ENCODE results near the gene CACNA2D4. TPM values are rescaled to one million over a fixed set of nuclear protein-coding genes. Genes with fewer than 3 reads are reported as not detected.

The CACNA2D4 gene
- total RNA-seq, 1 experiment from 2014 or later, result 1.4 TPM

DNA sequence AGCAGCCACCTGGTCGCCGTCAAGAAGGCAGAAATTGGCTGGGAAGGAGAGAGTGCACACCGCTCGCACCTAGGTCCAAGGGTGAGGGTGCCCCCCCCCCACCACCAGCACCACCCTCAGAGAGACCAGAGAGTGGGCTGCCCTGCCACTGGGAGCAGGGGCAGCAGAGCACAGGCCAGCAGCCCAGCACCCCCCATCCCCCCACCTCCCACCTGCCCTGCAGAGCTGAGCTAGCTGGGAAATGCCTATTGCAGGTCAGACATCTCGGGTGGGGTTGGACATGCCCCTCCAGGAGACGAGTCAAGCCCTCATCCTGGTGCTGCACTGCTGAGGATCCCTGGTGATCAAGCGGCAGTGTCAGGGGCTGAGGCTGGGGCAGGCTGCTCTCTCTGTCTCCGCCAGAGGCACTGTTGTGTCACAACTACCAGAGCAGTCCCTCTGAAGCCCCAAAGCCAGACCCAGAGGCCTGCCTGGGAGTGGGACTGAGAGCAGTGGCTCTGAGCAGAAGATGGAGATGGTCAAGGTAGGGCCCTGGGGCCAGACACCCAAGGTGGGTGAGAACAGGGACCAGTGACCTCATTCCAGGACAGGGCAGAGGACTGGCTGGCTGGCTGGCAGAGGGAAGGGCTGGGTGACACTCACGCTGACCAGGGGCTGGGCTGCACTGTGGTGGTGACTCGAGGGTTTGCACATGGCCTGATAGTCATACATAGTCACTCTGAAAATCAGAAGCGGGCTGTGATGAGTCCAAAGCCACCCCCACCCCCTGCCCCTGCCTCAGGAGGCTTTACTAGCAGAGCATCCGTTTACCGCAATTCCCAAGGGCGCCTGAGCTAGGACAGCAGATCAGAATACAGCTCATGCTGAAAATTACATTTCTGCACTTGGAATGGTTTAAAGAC, 117.8 kb downstream of the CACNA2D4 start:
- H3K36me3 ChIP-seq, result no peaks in the 10 kb centered on the region
- H3K27me3 ChIP-seq, result no peaks in the 10 kb centered on the region
- peak; percentile 64 for DNase-seq

DNA sequence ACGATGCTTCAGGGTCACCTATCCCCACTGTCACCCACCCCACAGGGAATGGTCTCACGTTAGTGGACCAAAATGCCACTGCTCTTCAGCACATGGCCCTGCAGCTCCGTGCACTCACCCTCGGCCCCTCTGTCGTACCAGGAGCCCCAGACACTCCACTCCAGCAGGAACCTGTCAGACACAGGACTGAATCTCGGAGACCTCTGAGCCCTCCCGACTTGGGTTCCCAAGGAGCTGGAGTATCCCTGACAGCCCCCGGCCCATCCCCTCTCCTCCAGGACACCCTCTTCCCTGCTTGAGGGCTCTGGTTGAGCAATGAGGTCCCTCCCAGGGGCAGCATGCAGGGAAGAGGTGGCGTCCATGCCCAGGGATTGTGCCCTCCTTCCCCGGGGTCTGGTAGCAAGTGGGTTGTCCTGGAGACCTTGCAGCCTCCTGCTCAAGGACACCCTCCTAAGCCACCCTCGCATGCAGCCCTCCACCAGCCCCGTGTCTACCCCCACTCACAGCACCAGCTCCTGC, 118.5 kb downstream of the CACNA2D4 start:
- H3K36me3 ChIP-seq, result no peaks in the 10 kb centered on the region
- no peaks in the 10 kb centered on the region for H3K9me3 ChIP-seq
- no peak for DNase-seq
- H3K4me3 ChIP-seq, result no peak overlapping the region
- H3K27me3 ChIP-seq, result no peaks in the 10 kb centered on the region

More for the DNA sequence above, 117.8 kb downstream of the CACNA2D4 start:
- Histone ChIP-seq H3K9me3 (no peaks in the 10 kb centered on the region), H3K4me3 (no peak overlapping the region)

DNA sequence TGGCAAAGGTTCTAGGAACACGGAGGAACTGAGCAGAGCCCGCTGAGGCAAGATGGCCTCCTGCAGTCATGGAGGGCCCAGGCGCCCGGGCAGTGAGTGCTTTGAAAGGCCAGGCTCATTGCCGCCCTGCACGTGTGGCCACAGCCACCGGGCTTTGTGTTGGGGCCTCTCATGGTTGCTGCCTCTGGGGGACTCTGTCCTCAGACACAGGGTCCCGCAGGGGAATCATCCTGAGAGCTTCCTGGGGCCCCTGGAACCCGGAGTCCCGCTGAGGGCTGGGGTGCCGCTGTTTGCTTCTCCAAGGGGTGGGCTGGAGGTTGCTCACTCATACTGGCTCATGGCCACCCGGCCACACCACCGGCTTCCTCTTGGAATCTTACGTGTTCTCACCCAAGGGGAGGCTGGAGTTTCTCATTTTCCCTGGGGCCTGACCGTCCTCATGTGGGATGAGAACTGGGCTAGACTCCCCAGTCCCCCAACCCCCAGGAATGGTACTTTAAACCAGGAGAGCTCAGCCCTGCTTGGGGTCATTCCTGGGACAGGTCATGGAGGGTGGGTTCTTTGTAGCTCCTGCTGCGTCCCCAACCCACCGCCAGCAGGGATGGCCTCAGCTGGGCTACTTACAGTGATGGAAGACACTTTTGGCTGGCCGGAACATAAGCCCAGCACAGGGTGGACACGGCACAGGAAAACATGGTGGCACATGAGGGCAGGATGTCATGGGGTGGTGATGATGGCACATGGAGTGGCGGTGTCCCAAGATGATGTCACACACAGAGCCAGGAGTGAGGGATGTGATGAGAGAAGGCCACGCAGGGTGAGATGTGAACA, 119.2 kb downstream of the CACNA2D4 start:
- peaks cover 2% of the 10 kb centered on the region; the same call in 1 of the 2 replicates for H3K36me3 ChIP-seq
- no peak for DNase-seq
- H3K4me3 ChIP-seq, result no peak overlapping the region
- H3K9me3 ChIP-seq, result no peaks in the 10 kb centered on the region
- H3K27me3 ChIP-seq, result no peaks in the 10 kb centered on the region

DNA sequence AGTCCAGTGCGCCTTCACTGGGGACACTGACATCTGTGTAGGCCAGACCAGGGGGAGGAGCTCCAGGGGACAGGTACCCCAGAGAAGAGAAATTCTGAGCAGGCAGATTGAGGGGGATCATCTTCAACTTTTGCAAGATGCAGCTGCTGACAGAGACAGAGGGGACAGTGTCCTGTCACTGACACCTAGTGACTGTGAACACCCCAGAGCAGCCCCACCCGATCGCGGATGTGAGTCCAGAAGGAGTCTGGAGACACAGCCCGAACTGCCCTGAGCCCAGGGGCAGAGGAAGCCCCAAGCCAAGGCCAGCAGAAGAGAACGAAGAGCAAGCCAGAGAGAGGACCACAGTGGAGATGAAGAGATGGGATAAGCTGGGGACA, 119.8 kb downstream of the CACNA2D4 start:
- Histone ChIP-seq H3K27me3 (no peaks in the 10 kb centered on the region), H3K9me3 (no peaks in the 10 kb centered on the region), H3K4me3 (no peak overlapping the region), H3K36me3 (peaks cover 2% of the 10 kb centered on the region; the same call in 1 of the 2 replicates)
- no peak for DNase-seq

DNA sequence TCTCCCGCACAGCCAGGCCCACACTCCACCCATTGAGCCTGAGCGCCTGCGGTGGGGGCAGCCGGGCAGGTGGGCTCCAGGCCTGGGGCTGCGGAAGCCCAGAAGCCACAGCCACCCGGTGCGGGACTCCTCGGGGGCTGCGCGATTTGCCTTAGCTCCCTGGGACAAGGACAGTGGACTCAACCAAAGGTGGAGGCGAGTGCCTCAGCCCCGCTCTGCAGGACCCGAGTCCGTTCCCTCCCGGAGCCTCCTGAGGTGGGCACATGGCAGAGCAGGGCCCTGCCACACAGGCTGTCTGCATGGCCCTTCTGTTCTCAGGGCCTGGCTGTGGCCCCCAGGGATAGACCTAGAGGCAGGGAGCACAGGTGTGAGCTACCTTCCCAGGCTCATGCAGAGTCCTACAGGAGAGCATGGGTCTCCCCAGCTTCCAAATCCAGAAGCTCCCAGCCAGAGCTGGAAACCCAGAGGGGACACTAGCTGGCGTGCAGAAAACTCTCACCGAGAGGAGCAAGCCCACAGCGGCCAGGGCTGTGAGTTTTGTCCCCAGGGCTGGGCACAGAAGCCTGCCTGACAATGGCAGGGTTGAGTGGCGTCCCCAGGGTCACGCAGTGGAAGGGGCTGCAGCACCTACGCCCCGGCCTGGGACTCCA, 120.3 kb downstream of the CACNA2D4 start:
- Histone ChIP-seq H3K4me3 (no peak overlapping the region), H3K27me3 (no peaks in the 10 kb centered on the region), H3K36me3 (peaks cover 2% of the 10 kb centered on the region; the same call in 1 of the 2 replicates), H3K9me3 (no peaks in the 10 kb centered on the region)
- no peak for DNase-seq

DNA sequence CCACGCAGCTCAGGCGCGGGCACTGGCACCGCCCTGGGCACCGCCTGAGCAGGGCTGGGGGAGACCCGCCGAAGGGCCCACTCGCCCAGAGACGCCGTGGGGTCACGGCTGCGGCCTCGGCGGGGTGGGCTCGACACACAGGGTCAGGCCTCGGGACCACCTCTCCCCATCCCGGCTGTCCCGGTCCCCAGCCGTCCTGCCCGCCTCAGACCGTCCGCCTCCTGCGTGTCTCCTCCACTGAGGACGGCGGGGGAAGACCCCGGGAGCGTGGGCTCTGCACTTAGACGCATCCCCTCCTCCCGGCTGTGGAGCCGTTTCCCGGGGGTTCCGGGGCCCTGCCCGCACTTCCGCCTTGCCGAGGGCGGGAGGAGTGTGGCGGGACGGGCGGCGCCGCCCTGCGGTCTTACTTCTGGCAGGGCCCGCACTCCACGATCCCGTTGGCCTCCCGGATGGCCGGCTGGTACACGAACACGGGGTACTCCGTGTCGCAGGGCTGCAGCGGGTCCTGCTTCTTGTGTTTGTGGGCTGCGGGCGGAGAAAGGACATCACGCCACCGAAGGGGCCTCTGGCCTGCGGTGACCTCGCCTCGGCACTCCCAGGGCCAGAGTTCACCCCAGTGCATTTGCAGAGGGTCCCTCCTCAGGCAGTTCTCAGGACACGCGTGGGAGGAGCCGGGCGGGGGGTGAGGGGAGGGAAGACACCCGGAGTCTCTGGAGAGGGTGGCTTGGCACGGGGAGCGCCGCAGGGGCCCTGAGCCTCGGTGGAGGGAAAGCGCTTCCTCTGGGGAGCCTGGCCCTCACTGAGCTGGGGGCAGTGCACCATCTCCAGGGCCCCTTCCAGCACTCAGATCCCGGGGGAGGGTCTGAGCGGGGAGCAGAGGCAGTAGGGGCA, 121.2 kb downstream of the CACNA2D4 start:
- no peaks in the 10 kb centered on the region for H3K27me3 ChIP-seq
- no peaks in the 10 kb centered on the region for H3K9me3 ChIP-seq
- H3K36me3 ChIP-seq, result peaks cover 2% of the 10 kb centered on the region; the same call in 1 of the 2 replicates
- DNase-seq, result no peak
- no peak overlapping the region for H3K4me3 ChIP-seq

DNA sequence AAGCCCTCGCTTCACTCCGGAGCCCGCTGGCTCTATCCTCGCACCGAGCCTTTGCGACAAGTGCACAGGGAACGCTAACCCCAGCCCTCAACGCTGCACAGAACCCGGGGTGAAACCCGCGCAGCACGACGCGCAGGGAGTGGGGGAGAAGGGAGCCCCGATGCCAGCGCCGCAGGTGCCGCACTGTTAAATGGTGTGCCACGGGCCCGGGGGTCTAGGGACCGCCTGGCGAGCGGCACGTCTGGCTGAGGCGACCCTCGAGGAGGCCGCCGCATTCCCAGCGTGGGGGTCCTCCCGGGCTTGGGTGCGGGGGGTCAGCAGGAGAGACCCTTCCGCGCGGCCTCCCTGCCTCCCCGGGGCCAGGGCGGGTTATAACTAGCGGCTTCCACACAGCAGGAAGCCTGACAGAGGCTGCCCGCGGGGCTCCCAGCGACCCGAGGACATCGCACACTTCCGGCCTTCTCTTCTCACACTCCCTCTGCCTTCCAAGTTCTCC, 121.9 kb downstream of the CACNA2D4 start:
- H3K36me3 ChIP-seq, result peaks cover 2% of the 10 kb centered on the region; the same call in 1 of the 2 replicates
- no peaks in the 10 kb centered on the region for H3K9me3 ChIP-seq
- DNase-seq, result no peak

DNA sequence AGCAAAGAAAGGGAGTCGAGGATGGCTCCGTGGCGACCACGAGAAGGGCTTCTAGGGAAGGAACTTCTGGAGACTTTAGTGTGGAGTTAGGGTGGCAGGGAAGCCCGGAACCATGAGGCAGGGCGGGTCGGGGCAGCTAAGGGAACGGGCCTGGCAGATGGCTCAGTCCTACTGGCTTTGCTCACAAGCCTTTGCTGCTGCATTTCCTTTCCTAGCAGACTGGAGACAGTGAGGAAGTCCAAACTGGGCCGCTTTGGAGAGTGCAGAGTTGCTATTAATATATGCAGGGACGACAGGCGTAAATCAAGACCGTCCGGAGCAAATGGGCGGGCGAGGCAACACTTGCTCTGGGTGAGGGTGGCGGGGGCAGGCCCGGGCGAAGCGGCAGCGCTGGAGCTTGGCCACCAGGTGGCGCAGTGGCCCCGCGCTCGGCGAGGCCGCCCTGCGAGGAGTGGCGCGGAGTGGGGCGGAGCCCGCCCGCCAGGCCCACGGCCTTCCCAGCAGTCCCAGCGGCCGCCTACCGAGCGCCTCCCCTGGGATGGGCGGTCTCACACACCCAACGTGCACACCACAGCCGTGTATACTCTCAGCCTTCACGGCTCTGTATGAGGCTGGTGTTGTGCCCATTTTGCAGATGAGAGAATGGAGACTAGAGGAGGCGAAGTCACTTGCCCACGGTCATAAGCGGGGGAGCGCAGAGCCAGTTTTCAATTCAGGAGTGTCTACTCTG, 122.5 kb downstream of the CACNA2D4 start:
- peak; percentile 86 for DNase-seq
- peaks cover 2% of the 10 kb centered on the region; the same call in 1 of the 2 replicates for H3K36me3 ChIP-seq
- H3K4me3 ChIP-seq, result no peak overlapping the region
- H3K9me3 ChIP-seq, result no peaks in the 10 kb centered on the region
- H3K27me3 ChIP-seq, result no peaks in the 10 kb centered on the region

More for the DNA sequence above, 121.9 kb downstream of the CACNA2D4 start:
- Histone ChIP-seq H3K27me3 (no peaks in the 10 kb centered on the region), H3K4me3 (no peak overlapping the region)

DNA sequence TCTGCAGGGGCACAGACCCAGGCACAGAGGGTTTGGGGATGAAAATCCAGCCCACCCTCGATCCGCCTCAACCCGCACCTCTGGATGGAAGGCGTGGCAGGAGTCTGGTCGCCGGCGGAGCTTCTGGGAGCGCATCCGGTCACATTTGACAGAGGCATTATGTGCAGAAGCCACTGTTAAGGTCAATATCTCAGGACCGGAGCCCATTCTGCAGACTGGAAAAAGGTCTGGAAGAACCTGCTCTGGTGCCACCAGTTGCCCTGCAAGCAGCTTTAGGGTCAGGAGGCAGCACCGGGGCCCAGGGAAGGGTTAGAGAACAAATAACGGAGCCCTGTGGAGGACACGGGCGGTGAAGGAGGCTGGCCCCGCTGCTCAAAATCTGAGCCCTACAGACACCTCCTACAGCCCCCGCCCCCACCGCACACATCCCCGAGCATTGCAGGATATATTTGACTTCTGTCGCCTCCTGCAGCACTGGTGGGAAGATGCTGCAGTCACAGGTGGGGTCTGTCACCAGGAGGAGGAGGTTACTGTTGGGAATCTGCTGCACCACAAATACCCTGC, 123.1 kb downstream of the CACNA2D4 start:
- Histone ChIP-seq H3K9me3 (no peaks in the 10 kb centered on the region), H3K36me3 (peaks cover 5% of the 10 kb centered on the region; the same call in 1 of the 2 replicates), H3K27me3 (no peaks in the 10 kb centered on the region), H3K4me3 (no peak overlapping the region)
- no peak for DNase-seq

DNA sequence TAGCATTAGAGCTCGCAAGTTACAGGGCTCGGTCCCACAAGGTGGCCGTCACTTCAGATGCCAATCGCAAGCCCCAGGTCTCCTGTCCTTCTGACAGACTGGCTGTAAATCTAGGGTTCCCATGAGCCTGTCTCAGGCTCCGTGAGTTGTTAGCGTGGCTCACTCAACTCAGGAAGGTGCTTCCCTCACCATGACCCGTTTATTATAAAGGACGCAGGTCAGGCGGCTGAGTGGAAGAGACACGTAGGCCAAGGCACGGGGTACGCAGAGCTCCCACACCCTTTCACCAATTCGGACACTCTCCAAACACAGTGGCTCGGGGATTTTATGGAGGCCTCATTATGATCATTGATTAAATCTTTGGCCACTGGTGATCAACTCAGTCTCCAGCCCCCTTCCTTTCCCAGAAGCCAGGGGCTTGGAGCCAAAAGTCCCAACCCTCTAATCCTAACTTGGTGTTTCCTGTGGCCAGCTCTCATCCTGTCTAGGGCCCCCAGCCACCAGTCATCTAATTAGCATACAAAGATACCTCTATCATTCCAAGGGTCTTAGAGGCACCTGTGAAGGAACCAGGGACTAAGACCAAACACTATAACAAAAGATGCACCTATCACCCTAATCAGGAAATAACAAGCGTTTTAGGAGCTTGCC, 123.9 kb downstream of the CACNA2D4 start:
- Histone ChIP-seq H3K36me3 (peaks cover 5% of the 10 kb centered on the region; the same call in 1 of the 2 replicates), H3K27me3 (no peaks in the 10 kb centered on the region), H3K9me3 (no peaks in the 10 kb centered on the region), H3K4me3 (no peak overlapping the region)
- no peak for DNase-seq

DNA sequence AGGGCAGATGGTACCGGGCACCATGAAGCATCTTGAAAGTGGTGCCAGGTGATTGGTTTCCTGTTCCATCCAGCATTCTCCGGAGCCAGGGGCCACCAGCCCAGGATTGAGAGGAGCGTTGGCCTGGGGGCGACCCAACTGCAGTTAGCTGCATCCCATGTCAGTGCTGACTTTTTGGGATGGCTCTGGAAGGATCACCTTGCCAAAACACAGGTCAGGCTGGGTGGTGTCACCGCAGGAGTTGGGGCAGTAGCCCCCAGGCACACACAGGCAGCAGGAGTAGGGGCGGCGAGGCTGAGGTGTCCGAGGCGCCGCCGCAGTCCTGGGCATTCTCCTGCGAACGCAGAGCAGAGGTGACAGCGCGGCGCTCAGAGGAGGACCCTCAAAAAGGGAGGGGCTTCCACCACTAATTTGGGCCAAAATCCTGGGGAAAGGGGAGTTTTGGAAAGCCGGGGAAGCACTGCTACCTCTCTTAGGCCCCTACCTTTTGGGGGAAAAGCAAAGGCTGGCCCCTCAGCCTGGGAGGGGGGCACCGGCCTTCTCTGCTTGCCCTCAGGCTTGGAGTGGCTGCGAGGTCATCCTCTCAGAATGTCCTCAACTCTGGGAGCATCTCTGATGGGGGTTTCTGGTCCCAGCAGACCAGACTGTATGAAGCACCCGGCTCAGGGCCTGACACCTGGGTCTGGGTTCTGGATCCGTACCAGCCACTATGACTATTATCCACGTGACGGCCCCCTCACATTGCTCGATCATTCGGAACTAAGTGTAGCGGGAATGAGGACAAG, 124.8 kb downstream of the CACNA2D4 start:
- DNase-seq, result no peak
- H3K36me3 ChIP-seq, result peaks cover 5% of the 10 kb centered on the region; the same call in 1 of the 2 replicates
- no peaks in the 10 kb centered on the region for H3K9me3 ChIP-seq
- H3K27me3 ChIP-seq, result no peaks in the 10 kb centered on the region
- H3K4me3 ChIP-seq, result no peak overlapping the region

DNA sequence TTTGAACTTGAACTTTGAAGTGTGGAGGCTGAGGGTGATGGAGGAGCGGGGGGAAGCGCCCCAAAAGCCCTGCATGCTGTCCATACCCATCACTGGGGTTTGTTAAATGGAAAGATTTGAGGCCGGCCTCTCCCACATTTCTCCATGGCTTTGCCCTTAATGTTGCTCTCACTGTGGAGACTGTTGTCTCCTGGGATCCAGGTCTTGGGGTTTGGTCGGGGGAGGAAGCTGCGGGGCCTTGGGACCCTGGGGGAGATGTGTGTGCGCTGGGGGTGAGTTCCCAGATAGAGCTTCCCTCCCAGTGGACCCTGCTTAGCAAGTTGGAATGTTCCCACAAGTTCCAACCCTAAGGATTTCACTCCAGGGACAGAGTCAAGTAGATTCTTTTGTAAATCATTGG, 126.0 kb downstream of the CACNA2D4 start:
- no peaks in the 10 kb centered on the region for H3K27me3 ChIP-seq
- H3K36me3 ChIP-seq, result peaks cover 6% of the 10 kb centered on the region; the same call in 1 of the 2 replicates
- DNase-seq, result no peak
- H3K4me3 ChIP-seq, result no peak overlapping the region
- H3K9me3 ChIP-seq, result no peaks in the 10 kb centered on the region

DNA sequence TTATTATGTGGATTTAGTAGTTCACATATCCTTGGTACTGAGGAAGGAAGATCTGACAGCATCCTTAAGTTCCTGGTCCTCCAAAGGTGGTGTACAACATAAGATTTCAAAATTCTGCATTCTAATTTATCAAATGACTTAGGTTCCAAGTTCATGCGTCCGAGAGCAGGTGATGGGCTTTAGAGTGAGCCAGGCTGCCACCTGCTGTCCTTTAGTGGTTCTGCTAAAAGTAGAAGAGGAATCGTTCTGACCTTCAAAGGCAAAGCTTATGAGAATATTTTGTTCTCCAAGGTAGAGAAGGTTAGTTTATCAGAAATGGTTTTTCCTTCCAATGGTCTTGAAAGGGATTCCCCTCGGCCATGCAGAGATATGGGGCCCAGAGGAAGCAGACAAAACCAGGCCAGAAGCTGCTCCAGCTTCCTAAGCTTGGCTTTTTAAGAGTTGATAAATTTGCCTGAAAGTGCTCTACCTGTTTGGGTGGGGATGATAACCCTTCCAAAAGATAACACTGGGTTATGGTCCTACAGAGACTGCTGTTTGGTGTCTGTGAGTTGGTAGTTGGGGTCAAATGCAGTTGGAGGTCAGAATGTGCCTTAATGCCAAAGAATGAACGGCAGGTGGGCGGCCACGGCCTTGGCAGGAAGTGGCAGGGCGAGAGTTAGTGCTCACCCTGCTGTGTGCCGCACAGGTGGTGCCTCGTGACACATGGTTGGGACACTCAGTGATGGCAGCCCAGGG, 127.2 kb downstream of the CACNA2D4 start:
- peak; percentile 31 for DNase-seq
- Histone ChIP-seq H3K4me3 (no peak overlapping the region), H3K9me3 (no peaks in the 10 kb centered on the region), H3K36me3 (peaks cover 16% of the 10 kb centered on the region), H3K27me3 (no peaks in the 10 kb centered on the region)

Data from MG63 (cell line).